GM23338 (cell line): ENCODE results near the gene RSRC2. TPM values are rescaled to one million over a fixed set of nuclear protein-coding genes. Genes with fewer than 3 reads are reported as not detected.

Experiments used
- ATAC-seq: fragments of 200-7000 bp; cut with Tn5 transposase; 3 replicates; pipeline ENCODE4 v1.9.1; 2020
- DNase-seq: peaks from one replicate; pipeline ENCODE4 v3.0.0-alpha.2; 2015; ENCODE audit warnings: low spot score
- H2AFZ ChIP-seq: fragments of 200-600 bp; sonication (generic); 2 replicates; pipeline ENCODE4 v1.8.0; 2016; ENCODE audit warnings: antibody characterized with exemption, mild to moderate bottlenecking, moderate library complexity
- H3F3A ChIP-seq: fragments of 200-600 bp; sonication (generic); replicated peaks from 2 replicates; pipeline ENCODE4 v1.8.0; 2017; ENCODE audit warnings: antibody characterized with exemption, mixed run types, low read depth
- H3K27ac ChIP-seq: fragments of 200-600 bp; sonication (generic); 2 replicates; pipeline ENCODE4 v1.6.1; 2016; ENCODE audit warnings: low read depth
- H3K27me3 ChIP-seq: fragments of 200-600 bp; sonication (generic); 2 replicates; pipeline ENCODE4 v1.8.0; 2016; ENCODE audit warnings: mild to moderate bottlenecking, mixed run types, moderate library complexity; ENCODE audit not compliant: insufficient read depth
- H3K36me3 ChIP-seq: fragments of 200-600 bp; sonication (generic); 2 replicates; pipeline ENCODE4 v1.8.0; 2016; ENCODE audit warnings: mild to moderate bottlenecking; ENCODE audit not compliant: insufficient read depth
- H3K4me1 ChIP-seq: fragments of 200-600 bp; sonication (generic); 2 replicates; pipeline ENCODE4 v1.8.0; 2016; ENCODE audit warnings: mild to moderate bottlenecking, moderate library complexity; ENCODE audit not compliant: insufficient read depth
- H3K4me2 ChIP-seq: fragments of 200-600 bp; sonication (generic); 2 replicates; pipeline ENCODE4 v1.7.1; 2017; ENCODE audit warnings: mixed run types
- H3K4me3 ChIP-seq: fragments of 200-600 bp; sonication (generic); 2 replicates; pipeline ENCODE4 v1.6.1; 2016; ENCODE audit warnings: mixed run types
- H3K79me2 ChIP-seq: fragments of 200-600 bp; sonication (generic); replicated peaks from 2 replicates; pipeline ENCODE4 v1.8.0; 2017; ENCODE audit warnings: mild to moderate bottlenecking; ENCODE audit not compliant: insufficient read depth
- H3K9me2 ChIP-seq: fragments of 200-600 bp; sonication (generic); 2 replicates; pipeline ENCODE4 v1.8.0; 2017; ENCODE audit not compliant: insufficient read depth
- H4K20me1 ChIP-seq: fragments of 200-600 bp; sonication (generic); replicated peaks from 2 replicates; pipeline ENCODE4 v1.8.0; 2017; ENCODE audit warnings: mild to moderate bottlenecking; ENCODE audit not compliant: insufficient read depth
- H3K27ac Mint-ChIP-seq: 2 replicates; pipeline ENCODE4 v1.8.0; 2020; ENCODE audit warnings: inconsistent platforms, mild to moderate bottlenecking, moderate library complexity, mixed read lengths
- H3K27me3 Mint-ChIP-seq: 3 replicates; pipeline ENCODE4 v1.8.0; 2022; ENCODE audit warnings: low read depth, mild to moderate bottlenecking, moderate library complexity, mixed read lengths, inconsistent platforms; ENCODE audit not compliant: insufficient read depth, poor library complexity
- H3K36me3 Mint-ChIP-seq: 3 replicates; pipeline ENCODE4 v1.8.0; 2021; ENCODE audit warnings: low read depth, mild to moderate bottlenecking, inconsistent platforms, moderate library complexity, mixed read lengths
- H3K4me1 Mint-ChIP-seq: 3 replicates; pipeline ENCODE4 v1.8.0; 2020; ENCODE audit warnings: mild to moderate bottlenecking, inconsistent platforms, mixed read lengths
- H3K4me3 Mint-ChIP-seq: 3 replicates; pipeline ENCODE4 v1.8.0; 2021; ENCODE audit warnings: moderate library complexity, mild to moderate bottlenecking, inconsistent platforms, mixed read lengths
- H3K9me3 Mint-ChIP-seq: 3 replicates; pipeline ENCODE4 v1.8.0; 2020; ENCODE audit warnings: moderate library complexity, mild to moderate bottlenecking, inconsistent platforms, mixed read lengths
- CREB1 ChIP-seq: fragments of 250-450 bp; sonication (Bioruptor Pico); IDR thresholded peaks from 2 replicates; pipeline ENCODE4 v1.5.0; 2020; ENCODE audit warnings: low read depth, mild to moderate bottlenecking, moderate library complexity
- EZH2 ChIP-seq: fragments of 200-600 bp; sonication (generic); IDR thresholded peaks from one replicate; pipeline ENCODE4 v1.8.0; 2017; ENCODE audit warnings: antibody characterized with exemption, mild to moderate bottlenecking, low read depth; ENCODE audit not compliant: unreplicated experiment
- JUNB ChIP-seq: IDR thresholded peaks from one replicate; pipeline ENCODE4 v1.6.1; 2016; ENCODE audit warnings: antibody characterized with exemption; ENCODE audit not compliant: unreplicated experiment
- POLR2AphosphoS5 ChIP-seq: IDR thresholded peaks from 2 replicates; pipeline ENCODE4 v1.6.1; 2016; ENCODE audit warnings: antibody characterized with exemption, low read depth
- ZNF114 ChIP-seq: fragments of 250-450 bp; sonication (Bioruptor Pico); IDR thresholded peaks from 2 replicates; pipeline ENCODE4 v1.5.0; 2020; ENCODE audit warnings: mild to moderate bottlenecking, moderate library complexity
- ZNF331 ChIP-seq: fragments of 250-450 bp; sonication (Bioruptor Pico); IDR thresholded peaks from 2 replicates; pipeline ENCODE4 v1.5.0; 2020; ENCODE audit warnings: low read depth, mild to moderate bottlenecking, moderate library complexity
- long read RNA-seq: library from polyadenylated mRNA; unstranded; transcript quantifications from one replicate; pipeline ENCODE4 v2.0.0, GENCODE V29; 2020; ENCODE audit not compliant: unreplicated experiment
- polyA plus RNA-seq: library from polyadenylated mRNA; unstranded; fragments of >200 nt; fragmentation: Nextera tagmentation; extraction: Ambion mirVana; gene quantifications from 2 replicates; pipeline ENCODE4 v1.2.1, GENCODE V29; 2016
- total RNA-seq: library from RNA; depleted of rRNA; stranded (reverse); fragments of >200 nt; shearing (Covaris generic); gene quantifications from 2 replicates; pipeline ENCODE4 v1.2.3, GENCODE V29; 2014; rRNA removed
- TF ChIP-seq, protein P1 (sequence below): fragments of 250-450 bp; sonication (Bioruptor Pico); IDR thresholded peaks from 2 replicates; pipeline ENCODE4 v1.5.0; 2020; ENCODE audit warnings: mild to moderate bottlenecking, moderate library complexity
- TF ChIP-seq, protein P2 (sequence below): IDR thresholded peaks from one replicate; pipeline ENCODE4 v1.6.1; 2018; ENCODE audit warnings: antibody characterized with exemption; ENCODE audit not compliant: unreplicated experiment

Gene RSRC2, protein sequence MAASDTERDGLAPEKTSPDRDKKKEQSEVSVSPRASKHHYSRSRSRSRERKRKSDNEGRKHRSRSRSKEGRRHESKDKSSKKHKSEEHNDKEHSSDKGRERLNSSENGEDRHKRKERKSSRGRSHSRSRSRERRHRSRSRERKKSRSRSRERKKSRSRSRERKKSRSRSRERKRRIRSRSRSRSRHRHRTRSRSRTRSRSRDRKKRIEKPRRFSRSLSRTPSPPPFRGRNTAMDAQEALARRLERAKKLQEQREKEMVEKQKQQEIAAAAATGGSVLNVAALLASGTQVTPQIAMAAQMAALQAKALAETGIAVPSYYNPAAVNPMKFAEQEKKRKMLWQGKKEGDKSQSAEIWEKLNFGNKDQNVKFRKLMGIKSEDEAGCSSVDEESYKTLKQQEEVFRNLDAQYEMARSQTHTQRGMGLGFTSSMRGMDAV
- 55.4 and 76.3 TPM in 2 replicates for total RNA-seq
- polyA plus RNA-seq: 161 and 184 TPM in 2 replicates
- long read RNA-seq, transcript RSRC2-201 (10 exons, 3,520 nt): major isoform, 13 of 75 reads
- long read RNA-seq, partial matches to known transcripts: 42 of 75 reads
- long read RNA-seq, other reads (novel, unspliced or antisense): 19 of 75 reads

DNA sequence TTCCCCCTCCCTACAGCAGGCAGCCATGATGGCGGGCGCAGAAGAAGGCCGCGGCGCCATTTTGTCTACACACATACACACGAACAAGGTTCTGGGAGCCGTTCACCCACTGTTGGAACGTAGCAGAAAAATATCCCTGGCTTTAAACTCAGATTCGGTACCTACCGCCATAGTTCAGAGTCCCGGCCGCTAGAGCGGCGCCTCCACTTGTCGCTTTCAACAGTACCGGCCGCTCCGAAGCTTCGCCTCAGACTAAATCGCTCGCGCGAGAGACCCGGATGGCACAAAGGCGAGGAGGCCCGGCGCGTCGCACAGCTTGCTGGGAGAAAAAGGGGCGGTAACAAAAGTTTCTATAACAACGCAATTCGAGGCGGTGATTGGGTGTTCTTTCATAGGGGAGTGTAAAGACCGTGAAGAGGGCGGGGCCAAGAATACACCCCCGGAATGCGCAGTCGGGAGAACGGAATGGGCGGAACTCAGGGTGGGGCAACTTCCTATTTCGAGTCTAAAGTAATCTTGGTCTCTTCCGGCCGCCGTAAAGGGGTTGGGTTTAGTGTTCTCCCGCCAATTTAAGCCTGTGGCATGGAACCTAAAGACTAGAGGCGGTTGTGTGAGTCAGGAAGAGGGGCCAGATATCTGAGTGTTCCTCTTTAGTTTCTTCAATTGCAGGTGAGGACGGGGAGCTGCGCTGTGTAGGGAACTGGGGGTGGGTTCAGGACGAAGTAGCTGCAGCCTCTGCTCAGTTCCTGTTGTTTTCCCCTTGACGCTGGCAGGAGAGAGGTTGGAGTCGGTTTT, at the start of gene RSRC2, which contains the start of gene KNTC1:
RSRC2 (minus strand) TSS at position 254 of the 795 bp plus-strand sequence; CDS start at position 171, 83 bp downstream.
KNTC1 (plus strand) TSS at position 567 of the 795 bp plus-strand sequence. CDS start 2,815 bp downstream, outside the sequence.
- H3K4me2 ChIP-seq: peak within 1 kb of the TSS; percentile 88
- H3K9me2 ChIP-seq: no peaks in the 10 kb centered on the region
- peaks cover 23% of the 10 kb centered on the region for H3K4me1 ChIP-seq
- peaks cover 38% of the 10 kb centered on the region for H4K20me1 ChIP-seq
- peaks cover 52% of the 10 kb centered on the region for H3K36me3 Mint-ChIP-seq
- no peaks in the 10 kb centered on the region for H3K9me3 Mint-ChIP-seq
- TF ChIP-seq JUNB (no peak), ZNF331 (no peak), ZNF114 (CRISPR knock-in tag) (no peak), EZH2 (no peak), POLR2AphosphoS5 (peak; percentile 88), CREB1 (0 out of 2 replicates have a peak, but pooled peaks have one; percentile 13)
- TF ChIP-seq, protein P1, sequence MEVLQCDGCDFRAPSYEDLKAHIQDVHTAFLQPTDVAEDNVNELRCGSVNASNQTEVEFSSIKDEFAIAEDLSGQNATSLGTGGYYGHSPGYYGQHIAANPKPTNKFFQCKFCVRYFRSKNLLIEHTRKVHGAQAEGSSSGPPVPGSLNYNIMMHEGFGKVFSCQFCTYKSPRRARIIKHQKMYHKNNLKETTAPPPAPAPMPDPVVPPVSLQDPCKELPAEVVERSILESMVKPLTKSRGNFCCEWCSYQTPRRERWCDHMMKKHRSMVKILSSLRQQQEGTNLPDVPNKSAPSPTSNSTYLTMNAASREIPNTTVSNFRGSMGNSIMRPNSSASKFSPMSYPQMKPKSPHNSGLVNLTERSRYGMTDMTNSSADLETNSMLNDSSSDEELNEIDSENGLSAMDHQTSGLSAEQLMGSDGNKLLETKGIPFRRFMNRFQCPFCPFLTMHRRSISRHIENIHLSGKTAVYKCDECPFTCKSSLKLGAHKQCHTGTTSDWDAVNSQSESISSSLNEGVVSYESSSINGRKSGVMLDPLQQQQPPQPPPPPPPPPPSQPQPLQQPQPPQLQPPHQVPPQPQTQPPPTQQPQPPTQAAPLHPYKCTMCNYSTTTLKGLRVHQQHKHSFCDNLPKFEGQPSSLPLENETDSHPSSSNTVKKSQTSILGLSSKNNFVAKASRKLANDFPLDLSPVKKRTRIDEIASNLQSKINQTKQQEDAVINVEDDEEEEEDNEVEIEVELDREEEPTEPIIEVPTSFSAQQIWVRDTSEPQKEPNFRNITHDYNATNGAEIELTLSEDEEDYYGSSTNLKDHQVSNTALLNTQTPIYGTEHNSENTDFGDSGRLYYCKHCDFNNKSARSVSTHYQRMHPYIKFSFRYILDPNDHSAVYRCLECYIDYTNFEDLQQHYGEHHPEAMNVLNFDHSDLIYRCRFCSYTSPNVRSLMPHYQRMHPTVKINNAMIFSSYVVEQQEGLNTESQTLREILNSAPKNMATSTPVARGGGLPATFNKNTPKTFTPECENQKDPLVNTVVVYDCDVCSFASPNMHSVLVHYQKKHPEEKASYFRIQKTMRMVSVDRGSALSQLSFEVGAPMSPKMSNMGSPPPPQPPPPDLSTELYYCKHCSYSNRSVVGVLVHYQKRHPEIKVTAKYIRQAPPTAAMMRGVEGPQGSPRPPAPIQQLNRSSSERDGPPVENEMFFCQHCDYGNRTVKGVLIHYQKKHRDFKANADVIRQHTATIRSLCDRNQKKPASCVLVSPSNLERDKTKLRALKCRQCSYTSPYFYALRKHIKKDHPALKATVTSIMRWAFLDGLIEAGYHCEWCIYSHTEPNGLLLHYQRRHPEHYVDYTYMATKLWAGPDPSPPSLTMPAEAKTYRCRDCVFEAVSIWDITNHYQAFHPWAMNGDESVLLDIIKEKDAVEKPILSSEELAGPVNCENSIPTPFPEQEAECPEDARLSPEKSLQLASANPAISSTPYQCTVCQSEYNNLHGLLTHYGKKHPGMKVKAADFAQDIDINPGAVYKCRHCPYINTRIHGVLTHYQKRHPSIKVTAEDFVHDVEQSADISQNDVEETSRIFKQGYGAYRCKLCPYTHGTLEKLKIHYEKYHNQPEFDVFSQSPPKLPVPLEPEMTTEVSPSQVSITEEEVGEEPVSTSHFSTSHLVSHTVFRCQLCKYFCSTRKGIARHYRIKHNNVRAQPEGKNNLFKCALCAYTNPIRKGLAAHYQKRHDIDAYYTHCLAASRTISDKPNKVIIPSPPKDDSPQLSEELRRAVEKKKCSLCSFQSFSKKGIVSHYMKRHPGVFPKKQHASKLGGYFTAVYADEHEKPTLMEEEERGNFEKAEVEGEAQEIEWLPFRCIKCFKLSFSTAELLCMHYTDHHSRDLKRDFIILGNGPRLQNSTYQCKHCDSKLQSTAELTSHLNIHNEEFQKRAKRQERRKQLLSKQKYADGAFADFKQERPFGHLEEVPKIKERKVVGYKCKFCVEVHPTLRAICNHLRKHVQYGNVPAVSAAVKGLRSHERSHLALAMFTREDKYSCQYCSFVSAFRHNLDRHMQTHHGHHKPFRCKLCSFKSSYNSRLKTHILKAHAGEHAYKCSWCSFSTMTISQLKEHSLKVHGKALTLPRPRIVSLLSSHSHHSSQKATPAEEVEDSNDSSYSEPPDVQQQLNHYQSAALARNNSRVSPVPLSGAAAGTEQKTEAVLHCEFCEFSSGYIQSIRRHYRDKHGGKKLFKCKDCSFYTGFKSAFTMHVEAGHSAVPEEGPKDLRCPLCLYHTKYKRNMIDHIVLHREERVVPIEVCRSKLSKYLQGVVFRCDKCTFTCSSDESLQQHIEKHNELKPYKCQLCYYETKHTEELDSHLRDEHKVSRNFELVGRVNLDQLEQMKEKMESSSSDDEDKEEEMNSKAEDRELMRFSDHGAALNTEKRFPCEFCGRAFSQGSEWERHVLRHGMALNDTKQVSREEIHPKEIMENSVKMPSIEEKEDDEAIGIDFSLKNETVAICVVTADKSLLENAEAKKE (CRISPR knock-in tag): no peak
- TF ChIP-seq, protein P2, sequence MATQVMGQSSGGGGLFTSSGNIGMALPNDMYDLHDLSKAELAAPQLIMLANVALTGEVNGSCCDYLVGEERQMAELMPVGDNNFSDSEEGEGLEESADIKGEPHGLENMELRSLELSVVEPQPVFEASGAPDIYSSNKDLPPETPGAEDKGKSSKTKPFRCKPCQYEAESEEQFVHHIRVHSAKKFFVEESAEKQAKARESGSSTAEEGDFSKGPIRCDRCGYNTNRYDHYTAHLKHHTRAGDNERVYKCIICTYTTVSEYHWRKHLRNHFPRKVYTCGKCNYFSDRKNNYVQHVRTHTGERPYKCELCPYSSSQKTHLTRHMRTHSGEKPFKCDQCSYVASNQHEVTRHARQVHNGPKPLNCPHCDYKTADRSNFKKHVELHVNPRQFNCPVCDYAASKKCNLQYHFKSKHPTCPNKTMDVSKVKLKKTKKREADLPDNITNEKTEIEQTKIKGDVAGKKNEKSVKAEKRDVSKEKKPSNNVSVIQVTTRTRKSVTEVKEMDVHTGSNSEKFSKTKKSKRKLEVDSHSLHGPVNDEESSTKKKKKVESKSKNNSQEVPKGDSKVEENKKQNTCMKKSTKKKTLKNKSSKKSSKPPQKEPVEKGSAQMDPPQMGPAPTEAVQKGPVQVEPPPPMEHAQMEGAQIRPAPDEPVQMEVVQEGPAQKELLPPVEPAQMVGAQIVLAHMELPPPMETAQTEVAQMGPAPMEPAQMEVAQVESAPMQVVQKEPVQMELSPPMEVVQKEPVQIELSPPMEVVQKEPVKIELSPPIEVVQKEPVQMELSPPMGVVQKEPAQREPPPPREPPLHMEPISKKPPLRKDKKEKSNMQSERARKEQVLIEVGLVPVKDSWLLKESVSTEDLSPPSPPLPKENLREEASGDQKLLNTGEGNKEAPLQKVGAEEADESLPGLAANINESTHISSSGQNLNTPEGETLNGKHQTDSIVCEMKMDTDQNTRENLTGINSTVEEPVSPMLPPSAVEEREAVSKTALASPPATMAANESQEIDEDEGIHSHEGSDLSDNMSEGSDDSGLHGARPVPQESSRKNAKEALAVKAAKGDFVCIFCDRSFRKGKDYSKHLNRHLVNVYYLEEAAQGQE: peak; percentile 4
- no peaks in the 10 kb centered on the region for H3K27me3 ChIP-seq
- DNase-seq: peak; percentile 100
- H3K4me3 Mint-ChIP-seq: no peak within 1 kb of the TSS
- peaks cover 37% of the 10 kb centered on the region for H3K36me3 ChIP-seq
- peaks cover under 1% of the 10 kb centered on the region for H3K27me3 Mint-ChIP-seq
- H3K4me1 Mint-ChIP-seq: peaks cover 15% of the 10 kb centered on the region
- H3F3A ChIP-seq: no peaks in the 10 kb centered on the region
- H3K79me2 ChIP-seq: peaks cover 90% of the 10 kb centered on the region
- no peak within 1 kb of the TSS for H2AFZ ChIP-seq
- no peak within 1 kb of the TSS; the same call in 1 of the 2 replicates for H3K27ac Mint-ChIP-seq
- H3K4me3 ChIP-seq: peak within 1 kb of the TSS; percentile 98
- H3K27ac ChIP-seq: peak within 1 kb of the TSS; percentile 89
- peak; percentile 92 for ATAC-seq
